GM10266 (cell line): ENCODE results near the gene PTP4A2.

Source experiments
- DNase-seq: peaks from one replicate; pipeline ENCODE4 v3.0.0; 2012; ENCODE audit errors: extremely low spot score
- TF ChIP-seq, protein P1 (sequence below): IDR thresholded peaks from 2 replicates; pipeline ENCODE4 v1.5.1; 2012; ENCODE audit warnings: mild to moderate bottlenecking, low read depth; ENCODE audit not compliant: control insufficient read depth, insufficient read depth; ENCODE audit errors: missing control alignments

Gene PTP4A2

GRCh38 chr1:31872658-31873636 lies 65.2 kb downstream of the PTP4A2 start:
- no peak for DNase-seq

GRCh38 chr1:31871703-31872102 lies 66.5 kb downstream of the PTP4A2 start:
- no peak for DNase-seq
- TF ChIP-seq, protein P1, sequence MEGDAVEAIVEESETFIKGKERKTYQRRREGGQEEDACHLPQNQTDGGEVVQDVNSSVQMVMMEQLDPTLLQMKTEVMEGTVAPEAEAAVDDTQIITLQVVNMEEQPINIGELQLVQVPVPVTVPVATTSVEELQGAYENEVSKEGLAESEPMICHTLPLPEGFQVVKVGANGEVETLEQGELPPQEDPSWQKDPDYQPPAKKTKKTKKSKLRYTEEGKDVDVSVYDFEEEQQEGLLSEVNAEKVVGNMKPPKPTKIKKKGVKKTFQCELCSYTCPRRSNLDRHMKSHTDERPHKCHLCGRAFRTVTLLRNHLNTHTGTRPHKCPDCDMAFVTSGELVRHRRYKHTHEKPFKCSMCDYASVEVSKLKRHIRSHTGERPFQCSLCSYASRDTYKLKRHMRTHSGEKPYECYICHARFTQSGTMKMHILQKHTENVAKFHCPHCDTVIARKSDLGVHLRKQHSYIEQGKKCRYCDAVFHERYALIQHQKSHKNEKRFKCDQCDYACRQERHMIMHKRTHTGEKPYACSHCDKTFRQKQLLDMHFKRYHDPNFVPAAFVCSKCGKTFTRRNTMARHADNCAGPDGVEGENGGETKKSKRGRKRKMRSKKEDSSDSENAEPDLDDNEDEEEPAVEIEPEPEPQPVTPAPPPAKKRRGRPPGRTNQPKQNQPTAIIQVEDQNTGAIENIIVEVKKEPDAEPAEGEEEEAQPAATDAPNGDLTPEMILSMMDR: no peak

More at GRCh38 chr1:31872658-31873636, 65.2 kb downstream of the PTP4A2 start:
- TF ChIP-seq, protein P1: no peak

DNA sequence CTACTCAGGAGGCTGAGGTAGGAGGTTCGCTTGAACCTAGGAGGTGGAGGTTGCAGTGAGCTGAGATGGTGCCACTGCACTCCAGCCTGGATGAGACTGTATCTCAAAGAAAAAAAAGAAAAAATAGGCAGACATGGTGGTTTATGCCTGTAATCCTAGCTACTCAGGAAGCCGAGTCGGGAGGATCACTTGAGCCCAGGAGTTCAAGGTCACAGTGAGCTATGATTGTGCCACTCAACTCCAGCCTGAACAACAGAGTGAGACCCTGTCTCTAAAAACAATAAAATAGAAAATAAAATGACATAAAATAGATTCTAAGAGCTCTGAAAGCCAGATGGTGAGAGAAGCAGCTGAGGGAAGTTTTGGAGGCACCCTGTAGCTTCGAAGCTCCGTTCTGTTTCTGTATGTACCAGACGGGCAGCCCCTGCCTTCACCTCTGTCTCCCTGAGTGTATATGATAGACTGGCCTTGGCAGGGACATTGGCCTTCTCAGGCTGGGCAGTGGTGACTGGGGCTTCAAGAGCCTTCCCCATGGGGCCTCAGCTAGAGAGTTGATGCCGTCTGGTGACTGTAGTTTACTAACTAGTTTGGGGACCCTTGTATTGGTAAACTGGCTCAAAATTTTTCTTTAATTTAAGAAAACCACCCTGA lies 68.0 kb downstream of the PTP4A2 start:
- TF ChIP-seq, protein P1: no peak
- DNase-seq: no peak

DNA sequence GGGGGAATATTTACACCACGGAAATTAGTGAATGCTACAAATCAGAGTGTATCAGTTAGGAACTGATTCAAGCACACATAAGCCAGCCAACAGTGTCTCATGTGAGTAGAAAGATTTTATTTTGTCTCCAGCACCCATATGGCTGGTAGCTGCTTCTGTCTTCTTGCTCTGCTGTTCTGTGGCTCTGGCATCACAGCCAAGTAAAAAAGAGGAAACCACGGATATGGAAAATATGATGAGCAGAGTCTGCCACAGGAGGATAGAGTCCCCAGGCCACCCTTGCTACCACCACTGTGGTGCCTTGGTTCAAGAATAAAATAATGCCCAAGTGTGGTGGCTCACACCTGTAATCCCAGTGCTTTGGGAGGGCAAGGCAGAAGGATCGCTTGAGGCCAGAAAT lies 68.7 kb downstream of the PTP4A2 start:
- no peak for DNase-seq

DNA sequence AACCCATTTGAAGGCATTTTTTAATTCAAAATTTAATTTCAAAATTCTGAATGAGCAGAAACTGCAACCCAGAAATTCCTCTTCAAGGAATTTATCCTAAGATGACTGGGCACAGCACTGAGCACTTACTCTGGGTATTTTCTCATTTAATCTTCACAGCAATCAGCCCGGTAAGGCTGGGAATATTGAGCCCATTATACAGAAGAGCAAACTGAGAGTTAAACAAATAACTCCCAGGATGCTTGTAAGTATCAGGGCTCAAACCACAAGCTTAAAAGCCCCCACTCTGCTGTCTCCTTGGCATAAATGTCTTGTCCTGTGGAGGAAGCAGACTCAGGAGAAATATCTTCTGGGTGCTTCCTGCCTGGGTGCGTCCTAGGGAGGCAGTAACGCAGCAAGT lies 69.3 kb downstream of the PTP4A2 start:
- TF ChIP-seq, protein P1: no peak
- DNase-seq: no peak

More for the DNA sequence above, 68.7 kb downstream of the PTP4A2 start:
- TF ChIP-seq, protein P1: no peak

DNA sequence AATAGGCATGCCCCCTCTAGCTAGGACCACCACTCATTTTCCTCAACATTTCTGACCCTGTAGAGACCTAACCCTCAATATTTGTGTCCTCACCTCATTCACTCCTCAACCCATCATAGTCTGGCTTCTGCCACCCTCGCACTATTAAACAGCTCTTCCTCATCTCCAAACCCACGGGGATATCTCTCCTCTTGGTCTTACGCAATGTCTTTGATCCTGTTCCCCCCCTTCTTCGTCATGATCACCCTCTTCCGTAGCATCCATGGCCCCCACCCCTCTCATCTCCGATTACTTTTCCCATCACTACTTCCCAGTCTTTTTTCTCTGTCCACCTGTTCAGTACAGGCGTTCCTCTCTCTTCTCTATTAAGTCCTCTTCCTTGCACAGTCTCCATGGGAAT lies 70.6 kb downstream of the PTP4A2 start:
- DNase-seq: no peak
- TF ChIP-seq, protein P1: no peak
